WERI-Rb-1 (cell line): ENCODE data around the gene RRM2.

Source experiments
- DNase-seq: peaks from one replicate; pipeline ENCODE4 v3.0.0-alpha.2; 2020
- H3K27ac ChIP-seq: fragments of 250-450 bp; sonication (Bioruptor Pico); 2 replicates; pipeline ENCODE4 v1.5.1; 2020; ENCODE audit warnings: mild to moderate bottlenecking, moderate library complexity
- H3K27me3 ChIP-seq: fragments of 250-450 bp; sonication (Bioruptor Pico); 2 replicates; pipeline ENCODE4 v1.5.1; 2021; ENCODE audit warnings: mild to moderate bottlenecking, low read depth, moderate library complexity; ENCODE audit not compliant: insufficient read depth, severe bottlenecking
- H3K36me3 ChIP-seq: fragments of 250-450 bp; sonication (Bioruptor Pico); 2 replicates; pipeline ENCODE4 v1.5.1; 2020; ENCODE audit warnings: mild to moderate bottlenecking, moderate library complexity
- H3K4me3 ChIP-seq: 2 replicates; pipeline ENCODE4 v1.5.1; 2011; ENCODE audit warnings: low read depth, mild to moderate bottlenecking, control low read depth, low read length
- H3K9me3 ChIP-seq: fragments of 250-450 bp; sonication (Bioruptor Pico); 2 replicates; pipeline ENCODE4 v1.5.1; 2021; ENCODE audit warnings: mild to moderate bottlenecking, moderate library complexity; ENCODE audit not compliant: severe bottlenecking
- CTCF ChIP-seq: IDR thresholded peaks from 2 replicates; pipeline ENCODE4 v1.5.1; 2011; ENCODE audit warnings: low read depth, mild to moderate bottlenecking, control low read depth, inconsistent platforms, low read length

Gene RRM2

GRCh38 chr2:10178751-10179150, 56.2 kb downstream of the RRM2 start:
- Histone ChIP-seq H3K27ac (no peak overlapping the region), H3K36me3 (peaks cover 50% of the 10 kb centered on the region), H3K27me3 (no peaks in the 10 kb centered on the region), H3K4me3 (no peak overlapping the region), H3K9me3 (no peaks in the 10 kb centered on the region)
- no peak for DNase-seq
- no peak for TF ChIP-seq CTCF

- Histone ChIP-seq H3K9me3 (no peaks in the 10 kb centered on the region), H3K4me3 (no peak overlapping the region), H3K36me3 (peaks cover 48% of the 10 kb centered on the region), H3K27ac (no peak overlapping the region), H3K27me3 (no peaks in the 10 kb centered on the region)
- no peak for TF ChIP-seq CTCF
- DNase-seq = no peak
Observed at GRCh38 chr2:10179422-10179821, 56.9 kb downstream of the RRM2 start.

GRCh38 chr2:10180229-10180628, 57.7 kb downstream of the RRM2 start:
- H3K27ac ChIP-seq = no peak overlapping the region
- no peaks in the 10 kb centered on the region for H3K27me3 ChIP-seq
- DNase-seq = no peak
- H3K9me3 ChIP-seq = no peaks in the 10 kb centered on the region
- no peak overlapping the region for H3K4me3 ChIP-seq
- TF ChIP-seq CTCF = no peak
- H3K36me3 ChIP-seq = peaks cover 52% of the 10 kb centered on the region
